MM.1S (cell line): ENCODE data around the gene BORCS8.

ENCODE experiments used
- CTCF ChIP-seq: fragments of 300-600 bp; sonication (generic); IDR thresholded peaks from 2 replicates; pipeline ENCODE4 v1.5.1; 2016; ENCODE audit warnings: antibody characterized with exemption, low read length, mixed read lengths
- EZH2 ChIP-seq: fragments of 300-600 bp; sonication (generic); optimal IDR thresholded peaks from 2 replicates; pipeline ENCODE3; 2017; ENCODE audit warnings: low read depth, mild to moderate bottlenecking, antibody characterized with exemption, low read length, mixed read lengths

DNA sequence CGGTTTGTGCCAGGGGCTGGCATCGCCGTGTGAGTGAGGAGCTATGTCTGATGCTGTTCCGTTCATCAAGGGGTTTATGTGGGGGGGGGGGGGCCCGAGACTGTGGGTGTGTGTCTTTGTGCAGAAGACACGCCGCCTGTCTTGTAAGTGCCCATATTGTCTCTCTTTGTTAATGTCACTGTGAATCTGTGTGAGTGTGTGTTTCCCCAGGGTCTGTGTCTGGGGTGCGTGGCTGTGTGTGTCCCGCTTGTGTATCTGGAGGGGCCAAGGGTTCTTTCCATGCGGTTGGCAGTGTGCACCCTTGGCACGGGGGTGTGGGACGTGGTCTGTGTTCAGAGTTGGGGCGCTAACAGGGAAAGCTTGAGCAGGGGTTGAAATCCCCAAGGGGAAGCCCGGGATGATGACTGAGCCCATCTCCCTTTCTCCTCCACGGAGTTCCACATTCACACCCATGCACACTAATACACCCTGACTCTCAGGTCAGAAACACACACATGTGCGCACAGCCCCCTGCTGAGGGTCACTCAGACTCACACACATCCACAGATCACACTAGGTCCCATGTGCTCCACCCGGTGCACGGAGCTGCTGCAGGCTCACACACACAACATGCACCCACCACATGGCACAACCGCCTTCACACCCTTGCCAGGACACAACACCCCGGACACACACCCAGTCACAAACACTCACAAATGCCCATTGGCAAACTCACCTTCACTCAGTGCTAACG, 21.6 kb upstream of the BORCS8 start:
- TF ChIP-seq CTCF (no peak), EZH2 (no peak)
